Ishikawa (cell line): ENCODE data around the gene CAMK1D.

ENCODE experiments used
- CEBPB ChIP-seq: IDR thresholded peaks from 2 replicates; pipeline ENCODE4 v1.6.1; 2012
- CREB1 ChIP-seq: IDR thresholded peaks from 2 replicates; pipeline ENCODE4 v1.6.1; 2012; ENCODE audit warnings: low read depth
- EGR1 ChIP-seq: IDR thresholded peaks from 2 replicates; pipeline ENCODE4 v1.6.1; 2012
- EP300 ChIP-seq: IDR thresholded peaks from 2 replicates; pipeline ENCODE4 v1.6.1; 2012; ENCODE audit warnings: borderline replicate concordance
- FOXM1 ChIP-seq: IDR thresholded peaks from 2 replicates; pipeline ENCODE4 v1.6.1; 2012; ENCODE audit warnings: low read depth, borderline replicate concordance
- MAX ChIP-seq: IDR thresholded peaks from 2 replicates; pipeline ENCODE4 v1.6.1; 2012
- NFIC ChIP-seq: IDR thresholded peaks from 2 replicates; pipeline ENCODE4 v1.6.1; 2012
- RAD21 ChIP-seq: IDR thresholded peaks from 2 replicates; pipeline ENCODE4 v1.6.1; 2012; ENCODE audit warnings: low read depth
- REST ChIP-seq: IDR thresholded peaks from 2 replicates; pipeline ENCODE4 v1.6.1; 2012; ENCODE audit warnings: low read depth, mild to moderate bottlenecking
- TAF1 ChIP-seq: IDR thresholded peaks from 2 replicates; pipeline ENCODE4 v1.6.1; 2012; ENCODE audit warnings: low read depth, mild to moderate bottlenecking
- TCF12 ChIP-seq: IDR thresholded peaks from 2 replicates; pipeline ENCODE4 v1.6.1; 2012; ENCODE audit warnings: low read depth
- TEAD4 ChIP-seq: IDR thresholded peaks from 2 replicates; pipeline ENCODE4 v1.6.1; 2012
- USF1 ChIP-seq: IDR thresholded peaks from 2 replicates; pipeline ENCODE4 v1.6.1; 2012
- YY1 ChIP-seq: IDR thresholded peaks from 2 replicates; pipeline ENCODE4 v1.6.1; 2012; ENCODE audit warnings: low read depth
- ZBTB7A ChIP-seq: IDR thresholded peaks from 2 replicates; pipeline ENCODE4 v1.6.1; 2012; ENCODE audit warnings: low read depth

The CAMK1D gene

GRCh38 chr10:12390733-12391132 lies 41.4 kb downstream of the CAMK1D start:
- no peak for TF ChIP-seq TEAD4
- no peak for TF ChIP-seq MAX

DNA sequence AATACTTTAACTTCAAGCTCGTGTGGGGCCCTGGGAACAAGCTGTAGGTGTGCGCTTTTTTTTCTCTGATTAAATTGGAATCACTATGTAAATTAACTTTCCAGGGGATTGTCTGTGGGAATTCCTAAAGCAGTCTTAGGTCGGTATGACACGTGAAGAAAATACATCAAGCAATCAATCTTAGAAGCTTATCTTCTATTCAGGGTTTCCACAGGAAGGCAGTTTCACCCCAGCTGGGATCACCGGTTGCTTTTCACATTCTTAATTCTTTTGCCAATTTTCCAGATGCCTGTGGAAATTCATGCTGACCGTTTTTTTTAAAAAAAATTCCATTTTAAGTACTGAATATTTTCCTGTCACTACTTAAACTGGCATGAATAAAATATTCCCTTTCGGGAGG lies 41.9 kb downstream of the CAMK1D start:
- TF ChIP-seq TAF1, result no peak
- TF ChIP-seq ZBTB7A, result no peak
- TF ChIP-seq YY1, result no peak
- TF ChIP-seq REST, result no peak
- TF ChIP-seq EP300, result no peak
- no peak for TF ChIP-seq EGR1
- TF ChIP-seq TEAD4, result no peak
- TF ChIP-seq USF1, result no peak
- no peak for TF ChIP-seq MAX

- no peak for TF ChIP-seq USF1
- TF ChIP-seq MAX, result no peak
- no peak for TF ChIP-seq TEAD4
- TF ChIP-seq TAF1, result no peak
- no peak for TF ChIP-seq REST
- TF ChIP-seq CREB1, result no peak
- TF ChIP-seq NFIC, result no peak
- TF ChIP-seq ZBTB7A, result no peak
- TF ChIP-seq CEBPB, result no peak
- no peak for TF ChIP-seq FOXM1
- TF ChIP-seq EGR1, result no peak
- no peak for TF ChIP-seq YY1
- no peak for TF ChIP-seq RAD21
- no peak for TF ChIP-seq TCF12
- no peak for TF ChIP-seq EP300
Measured at GRCh38 chr10:12393831-12394230, 44.5 kb downstream of the CAMK1D start.

GRCh38 chr10:12394241-12395033 lies 45.1 kb downstream of the CAMK1D start:
- no peak for TF ChIP-seq EGR1
- no peak for TF ChIP-seq ZBTB7A
- no peak for TF ChIP-seq MAX
- no peak for TF ChIP-seq YY1
- no peak for TF ChIP-seq USF1
- TF ChIP-seq CEBPB, result no peak
- no peak for TF ChIP-seq TEAD4
- no peak for TF ChIP-seq TAF1
- TF ChIP-seq RAD21, result no peak
- no peak for TF ChIP-seq REST
- no peak for TF ChIP-seq TCF12
- TF ChIP-seq EP300, result no peak
- TF ChIP-seq FOXM1, result no peak
- TF ChIP-seq CREB1, result no peak
- TF ChIP-seq NFIC, result no peak
